Cardiac fibroblast (primary cell): ENCODE measurements around the gene SUGCT.

Source experiments
- DNase-seq, 2 donors: peaks; one replicate each; pipeline versions ENCODE4 v3.0.0 to v3.0.0-alpha.2; 2010; ENCODE audit warnings: low read depth in 2 of 2
- H3K4me3 ChIP-seq, 2 donors: replicated peaks in 1 of 2; 1 replicate in 1 of 2; 2 replicates in 1 of 2; pipeline ENCODE4 v1.5.1; 2011; ENCODE audit warnings: low read depth in 2 of 2, low read length in 2 of 2, mild to moderate bottlenecking in 2 of 2, moderate library complexity in 1 of 2
- TF ChIP-seq, protein P1 (sequence below): IDR thresholded peaks from one replicate; pipeline ENCODE4 v1.5.1; 2011; ENCODE audit warnings: low read depth, mild to moderate bottlenecking, low read length, inconsistent platforms

SUGCT gene

DNA sequence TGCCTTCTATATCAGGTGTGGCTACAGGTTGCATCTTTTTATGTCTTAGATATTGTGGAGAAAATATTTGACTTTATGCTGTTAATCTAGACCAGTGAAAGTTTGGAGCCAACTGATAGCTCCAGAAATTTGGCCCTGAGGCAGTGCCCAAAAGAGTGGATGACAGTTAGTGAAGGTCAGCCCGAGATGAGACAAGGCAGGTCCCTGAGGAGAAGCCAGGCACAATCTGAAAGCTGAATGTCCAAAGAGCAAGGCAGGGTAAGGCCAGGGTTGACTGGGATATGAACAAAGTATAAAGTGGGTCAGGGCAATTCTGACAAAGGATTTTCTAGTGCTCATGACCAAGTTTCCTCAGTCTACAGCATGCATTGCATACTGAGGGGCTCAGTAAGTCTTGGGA, 661.9 kb downstream of the SUGCT start:
- DNase-seq: no peak
- TF ChIP-seq, protein P1, sequence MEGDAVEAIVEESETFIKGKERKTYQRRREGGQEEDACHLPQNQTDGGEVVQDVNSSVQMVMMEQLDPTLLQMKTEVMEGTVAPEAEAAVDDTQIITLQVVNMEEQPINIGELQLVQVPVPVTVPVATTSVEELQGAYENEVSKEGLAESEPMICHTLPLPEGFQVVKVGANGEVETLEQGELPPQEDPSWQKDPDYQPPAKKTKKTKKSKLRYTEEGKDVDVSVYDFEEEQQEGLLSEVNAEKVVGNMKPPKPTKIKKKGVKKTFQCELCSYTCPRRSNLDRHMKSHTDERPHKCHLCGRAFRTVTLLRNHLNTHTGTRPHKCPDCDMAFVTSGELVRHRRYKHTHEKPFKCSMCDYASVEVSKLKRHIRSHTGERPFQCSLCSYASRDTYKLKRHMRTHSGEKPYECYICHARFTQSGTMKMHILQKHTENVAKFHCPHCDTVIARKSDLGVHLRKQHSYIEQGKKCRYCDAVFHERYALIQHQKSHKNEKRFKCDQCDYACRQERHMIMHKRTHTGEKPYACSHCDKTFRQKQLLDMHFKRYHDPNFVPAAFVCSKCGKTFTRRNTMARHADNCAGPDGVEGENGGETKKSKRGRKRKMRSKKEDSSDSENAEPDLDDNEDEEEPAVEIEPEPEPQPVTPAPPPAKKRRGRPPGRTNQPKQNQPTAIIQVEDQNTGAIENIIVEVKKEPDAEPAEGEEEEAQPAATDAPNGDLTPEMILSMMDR: no peak

DNA sequence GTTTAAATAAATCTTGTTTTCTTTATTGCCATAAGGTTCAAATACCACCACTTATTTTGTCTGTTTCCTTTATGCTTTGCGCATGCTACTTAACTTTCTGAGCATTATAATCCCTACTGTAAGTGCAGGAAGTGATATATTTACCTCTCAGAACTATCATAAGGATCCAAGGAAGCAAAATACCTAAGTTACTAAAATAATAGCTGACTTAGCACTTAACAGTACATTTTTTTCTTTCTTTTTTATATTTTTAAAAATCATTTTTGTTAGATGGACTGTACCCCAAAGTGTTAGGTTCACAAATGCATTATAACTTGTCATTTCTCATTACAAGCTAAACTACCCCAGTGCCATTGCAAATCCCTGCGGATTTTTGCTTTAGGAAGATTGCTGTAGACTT, 663.8 kb downstream of the SUGCT start:
- TF ChIP-seq, protein P1: no peak
- no peak for DNase-seq
- no peak overlapping the region for H3K4me3 ChIP-seq

More for the DNA sequence above, 661.9 kb downstream of the SUGCT start:
- H3K4me3 ChIP-seq: no peak overlapping the region

DNA sequence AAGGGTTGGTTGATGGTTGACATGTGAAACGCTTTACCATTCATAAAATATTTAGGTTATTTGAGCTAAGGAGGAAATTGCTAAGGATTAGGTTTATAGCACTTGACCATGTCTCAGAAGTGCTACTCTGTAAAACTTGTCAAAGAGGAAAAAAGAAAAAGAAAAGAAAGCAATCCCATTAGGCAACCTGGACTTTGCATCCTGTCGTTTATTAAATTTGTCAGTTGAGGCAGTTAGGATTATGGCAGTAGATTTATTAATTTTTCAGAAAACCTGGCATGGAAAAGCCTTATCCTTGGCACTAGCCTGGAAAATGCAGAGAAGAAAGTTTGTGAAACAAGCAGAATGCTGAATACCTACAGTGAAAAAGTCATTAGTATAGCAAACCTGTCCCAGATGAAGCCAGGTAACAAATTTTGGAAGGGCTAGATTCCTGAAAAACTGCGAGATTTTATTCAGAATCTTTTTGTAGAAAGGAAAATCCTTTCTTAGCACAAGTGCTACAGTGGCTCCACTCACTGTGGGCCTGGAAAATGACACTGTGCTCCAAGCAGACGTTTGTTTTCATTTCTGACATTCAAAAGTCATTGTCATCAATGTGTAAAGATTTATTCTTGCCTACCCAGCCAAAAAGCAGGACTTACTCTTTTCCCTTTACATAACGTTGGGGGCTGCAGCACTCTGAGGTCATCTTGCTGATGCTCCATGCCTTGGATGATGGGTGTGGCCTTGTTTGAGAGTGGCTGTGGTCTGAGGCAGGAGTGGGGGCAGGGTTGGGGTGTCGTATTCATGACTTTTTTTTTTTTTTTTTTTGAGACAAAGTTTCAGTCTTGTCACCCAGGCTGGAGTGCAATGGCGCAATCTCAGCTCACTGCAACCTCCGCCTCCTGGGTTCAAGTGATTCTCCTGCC, 664.9 kb downstream of the SUGCT start:
- no peak overlapping the region for H3K4me3 ChIP-seq
- DNase-seq: no peak
- TF ChIP-seq, protein P1: no peak

DNA sequence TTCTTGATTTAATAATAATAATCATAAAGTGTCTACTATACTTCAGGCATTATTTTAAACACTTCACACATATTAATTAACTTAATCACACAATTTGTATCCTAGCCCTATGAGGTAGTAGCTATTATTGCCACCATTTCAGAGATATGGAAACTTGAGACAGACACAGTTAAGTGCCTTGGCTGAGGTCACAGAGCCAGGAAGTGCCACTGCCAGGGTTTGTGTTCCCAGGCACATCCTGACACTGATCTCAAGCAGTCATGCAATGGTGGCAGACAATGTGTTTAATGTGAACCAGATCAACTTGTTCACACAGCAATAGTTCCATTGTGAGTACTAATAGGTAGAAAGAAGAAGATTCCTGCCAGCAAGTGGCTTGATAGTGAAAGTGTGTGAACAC, 666.0 kb downstream of the SUGCT start:
- H3K4me3 ChIP-seq: no peak overlapping the region
- TF ChIP-seq, protein P1: no peak
- DNase-seq: no peak

DNA sequence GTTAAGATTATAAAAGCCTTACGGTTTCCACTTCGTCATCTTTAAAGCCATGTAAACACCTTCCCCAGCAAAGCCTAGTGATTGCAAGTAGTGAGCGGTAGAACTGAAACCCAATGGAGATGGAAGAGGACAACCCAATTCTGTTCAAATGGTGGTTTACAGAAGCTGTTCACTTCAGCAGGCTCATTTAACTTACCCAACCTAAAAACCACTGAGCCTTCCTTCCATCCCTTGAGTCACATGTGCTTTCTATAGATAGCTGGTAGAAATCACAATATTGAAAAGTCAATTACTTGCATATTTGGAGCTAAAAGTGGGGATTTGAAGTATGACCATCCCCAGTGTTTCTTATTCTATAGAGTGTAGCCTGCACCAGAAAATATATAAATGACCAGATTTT, 667.7 kb downstream of the SUGCT start:
- TF ChIP-seq, protein P1: no peak
- DNase-seq: no peak
- no peak overlapping the region for H3K4me3 ChIP-seq

DNA sequence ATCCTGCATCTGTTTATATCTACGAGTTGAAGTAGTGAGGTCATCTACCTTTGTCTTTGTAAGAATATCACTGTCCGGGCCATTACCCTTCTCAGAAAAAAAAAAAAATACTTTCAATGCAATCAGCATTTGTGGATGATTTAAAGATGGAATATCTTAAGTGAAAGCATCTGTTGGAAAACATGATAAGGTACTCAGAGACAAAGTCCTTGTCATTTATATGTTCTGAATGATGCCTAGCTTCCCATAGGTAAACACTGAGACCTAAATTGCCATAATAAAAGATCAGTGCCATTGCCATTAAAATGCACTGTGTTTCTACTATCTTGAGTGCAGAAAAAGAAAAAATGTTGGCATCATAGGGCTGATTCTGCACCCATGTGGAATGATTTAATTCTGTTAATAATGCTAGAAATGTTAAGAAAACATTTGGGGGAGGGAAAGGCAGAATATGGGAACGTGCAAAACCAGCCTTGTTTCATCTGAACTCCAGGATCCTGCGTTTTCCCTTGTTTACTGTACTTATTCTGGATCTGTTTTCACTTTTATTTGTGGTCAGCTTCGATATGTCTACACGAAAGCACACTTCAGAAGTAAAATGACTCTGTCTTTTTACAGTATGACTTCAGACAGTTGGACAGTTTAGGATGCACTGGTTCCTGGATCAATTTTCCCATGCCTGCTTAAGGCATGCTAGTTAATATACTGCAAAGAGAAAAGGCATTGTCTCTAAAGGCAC, 669.8 kb downstream of the SUGCT start:
- DNase-seq: no peak
- no peak overlapping the region for H3K4me3 ChIP-seq
- TF ChIP-seq, protein P1: no peak
